Liver (tissue), 9 donors: ENCODE results near the gene ELF4. TPM values are rescaled to one million over a fixed set of nuclear protein-coding genes. Genes with fewer than 3 reads are reported as not detected.
A peak's percentile ranks its signal among the peaks of the same experiment; 100 is the strongest.

Experiments used
- DNase-seq: peaks from one replicate; pipeline ENCODE4 v3.0.0-alpha.2; 2017; ENCODE audit warnings: low spot score
- H3K27ac ChIP-seq, 2 donors: one replicate each; pipeline ENCODE4 v1.7.0; 2013; ENCODE audit warnings: inconsistent platforms in 2 of 2, low read length in 2 of 2, control low read depth in 1 of 2, low read depth in 1 of 2, mild to moderate bottlenecking in 1 of 2
- H3K27me3 ChIP-seq, 4 donors: one replicate each; pipeline versions ENCODE4 v1.6.1 to v1.7.0; 2013; ENCODE audit warnings: low read length in 3 of 4, inconsistent platforms in 1 of 4, mild to moderate bottlenecking in 1 of 4, moderate library complexity in 1 of 4; ENCODE audit not compliant: control insufficient read depth in 4 of 4, insufficient read depth in 4 of 4
- H3K36me3 ChIP-seq, 4 donors: one replicate each; pipeline versions ENCODE4 v1.6.1 to v1.7.0; 2013; ENCODE audit warnings: low read length in 3 of 4, mild to moderate bottlenecking in 3 of 4, low read depth in 1 of 4, moderate library complexity in 1 of 4; ENCODE audit not compliant: control insufficient read depth in 4 of 4, insufficient read depth in 3 of 4
- H3K4me1 ChIP-seq, 4 donors: one replicate each; pipeline versions ENCODE4 v1.6.1 to v1.7.0; 2013; ENCODE audit warnings: low read length in 3 of 4, mild to moderate bottlenecking in 3 of 4, moderate library complexity in 1 of 4; ENCODE audit not compliant: control insufficient read depth in 4 of 4, insufficient read depth in 4 of 4
- H3K4me3 ChIP-seq, 3 donors: one replicate each; pipeline versions ENCODE4 v1.6.1 to v1.7.0; 2013; ENCODE audit warnings: low read length in 3 of 3, control low read depth in 1 of 3, low read depth in 1 of 3, mild to moderate bottlenecking in 1 of 3
- H3K9ac ChIP-seq, 2 donors: one replicate each; pipeline ENCODE4 v1.7.0; 2013; ENCODE audit warnings: low read length in 2 of 2, mild to moderate bottlenecking in 2 of 2, moderate library complexity in 2 of 2, control low read depth in 1 of 2, low read depth in 1 of 2
- H3K9me3 ChIP-seq, 4 donors: one replicate each; pipeline versions ENCODE4 v1.6.1 to v1.7.0; 2013; ENCODE audit warnings: low read length in 3 of 4; ENCODE audit not compliant: control insufficient read depth in 4 of 4
- ATF3 ChIP-seq: IDR thresholded peaks from 2 replicates; pipeline ENCODE4 v1.6.1; 2016; ENCODE audit warnings: antibody characterized with exemption
- EGR1 ChIP-seq, 2 donors: IDR thresholded peaks; 2 replicates each; pipeline ENCODE4 v1.6.1; 2016 to 2018; ENCODE audit warnings: antibody characterized with exemption in 2 of 2, low read depth in 2 of 2
- FOXA1 ChIP-seq: IDR thresholded peaks from 2 replicates; pipeline ENCODE4 v1.6.1; 2016; ENCODE audit warnings: antibody characterized with exemption
- FOXA2 ChIP-seq: IDR thresholded peaks from 2 replicates; pipeline ENCODE4 v1.6.1; 2016; ENCODE audit warnings: antibody characterized with exemption
- GABPA ChIP-seq, 2 donors: IDR thresholded peaks in 1 of 2; conservative IDR thresholded peaks in 1 of 2; 2 replicates each; pipeline ENCODE4 v1.6.1; 2016; ENCODE audit warnings: antibody characterized with exemption in 2 of 2, mild to moderate bottlenecking in 1 of 2, moderate library complexity in 1 of 2
- HNF4A ChIP-seq, 2 donors: conservative IDR thresholded peaks; 2 replicates each; pipeline ENCODE4 v1.6.1; 2016; ENCODE audit warnings: antibody characterized with exemption in 2 of 2, mild to moderate bottlenecking in 2 of 2
- JUND ChIP-seq, 2 donors: IDR thresholded peaks; 2 replicates each; pipeline ENCODE4 v1.6.1; 2016; ENCODE audit warnings: antibody characterized with exemption in 2 of 2
- MAX ChIP-seq: IDR thresholded peaks from 2 replicates; pipeline ENCODE4 v1.6.1; 2016; ENCODE audit warnings: antibody characterized with exemption
- NR2F2 ChIP-seq: IDR thresholded peaks from 2 replicates; pipeline ENCODE4 v1.6.1; 2016; ENCODE audit warnings: antibody characterized with exemption
- REST ChIP-seq: IDR thresholded peaks from 2 replicates; pipeline ENCODE4 v1.6.1; 2016; ENCODE audit warnings: antibody characterized with exemption, mild to moderate bottlenecking
- RXRA ChIP-seq, 2 donors: IDR thresholded peaks; 2 replicates each; pipeline ENCODE4 v1.6.1; 2017 to 2018; ENCODE audit warnings: antibody characterized with exemption in 2 of 2, mild to moderate bottlenecking in 1 of 2
- ZBTB33 ChIP-seq: IDR thresholded peaks from 2 replicates; pipeline ENCODE4 v1.6.1; 2016; ENCODE audit warnings: antibody characterized with exemption
- WGBS: extraction: QIAGEN DNeasy Blood & Tissue Kit; methylation state at CpG from one replicate; pipeline ENCODE4 v1.1.7; 2013; 5-methylcytosine and 5-hydroxymethylcytosine counted together
- polyA plus RNA-seq, 2 donors: library from polyadenylated mRNA; stranded (reverse) in 1 of 2; unstranded in 1 of 2; fragments of 200-250 nt in 1 of 2; fragments of >200 nt in 1 of 2; fragmentation: Nextera tagmentation in 1 of 2; extraction: Ambion mirVana in 1 of 2; gene quantifications; one replicate each; pipeline versions ENCODE4 v1.2.1 to v1.2.3, GENCODE V29; 2013 to 2015
- total RNA-seq, 2 donors: library from RNA; depleted of rRNA; stranded (reverse); fragments of >200 nt; gene quantifications; one replicate each; pipeline ENCODE4 v1.2.3, GENCODE V29; 2014
- donor health status: healthy.
- donor health status: healthy.
- donor health status: healthy.
- donor health status: healthy.
- donor health status: healthy.

ELF4 gene
- total and polyA plus RNA-seq, 4 donors, result 0.35 to 4.7 (median 1.5) TPM

GRCh38 chrX:130103605-130104004 lies 6.7 kb downstream of the ELF4 start:
- peaks cover 0 to 4% (median 0%) of the 10 kb centered on the region in 4 donors for H3K4me1 ChIP-seq
- H3K27me3 ChIP-seq, result no peaks in the 10 kb centered on the region
- WGBS, result 79% methylated on average over 3 of the region's 3 CpGs
- no peak overlapping the region for H3K9ac ChIP-seq
- DNase-seq, result no peak
- H3K9me3 ChIP-seq, result no peaks in the 10 kb centered on the region
- no peak overlapping the region for H3K27ac ChIP-seq
- H3K4me3 ChIP-seq, result no peak overlapping the region
- TF ChIP-seq FOXA2 (no peak), HNF4A (conservative IDR thresholded peaks at IDR 0.05) (no peak), EGR1 (IDR thresholded peaks at IDR 0.05; ENCODE audit: low read depth in 2 of 2) (no peak), MAX (no peak), RXRA (IDR thresholded peaks at IDR 0.05) (no peak)
- no peaks in the 10 kb centered on the region for H3K36me3 ChIP-seq

- no peak overlapping the region for H3K4me3 ChIP-seq
- TF ChIP-seq GABPA (IDR thresholded peaks at IDR 0.05 in 1 of 2, conservative IDR thresholded peaks at IDR 0.05 in 1 of 2) (no peak), FOXA2 (no peak)
- no peaks in the 10 kb centered on the region for H3K27me3 ChIP-seq
- H3K27ac ChIP-seq, result no peak overlapping the region
- no peak overlapping the region for H3K9ac ChIP-seq
- no peaks in the 10 kb centered on the region for H3K9me3 ChIP-seq
- H3K4me1 ChIP-seq, result no peaks in the 10 kb centered on the region
- no peaks in the 10 kb centered on the region for H3K36me3 ChIP-seq
- 77% methylated on average over 5 of the region's 5 CpGs for WGBS
- DNase-seq, result no peak
These were observed 10.1 kb downstream of the ELF4 start for GRCh38 chrX:130100180-130100579.

GRCh38 chrX:130098210-130098552 lies 12.1 kb downstream of the ELF4 start:
- WGBS, result 65% methylated on average over 5 of the region's 5 CpGs

GRCh38 chrX:130097507-130098209 lies 12.6 kb downstream of the ELF4 start:
- H3K27ac ChIP-seq, result no peak overlapping the region
- DNase-seq, result no peak
- H3K4me3 ChIP-seq, result no peak overlapping the region
- no peaks in the 10 kb centered on the region for H3K27me3 ChIP-seq
- H3K36me3 ChIP-seq, result no peaks in the 10 kb centered on the region
- TF ChIP-seq REST (no peak), FOXA1 (no peak), MAX (no peak), ATF3 (no peak), NR2F2 (peak; percentile 13)
- no peaks in the 10 kb centered on the region for H3K4me1 ChIP-seq
- no peak overlapping the region for H3K9ac ChIP-seq
- no peaks in the 10 kb centered on the region for H3K9me3 ChIP-seq
- 66% methylated on average over 14 of the region's 14 CpGs for WGBS

More at GRCh38 chrX:130098210-130098552, 12.1 kb downstream of the ELF4 start:
- no peaks in the 10 kb centered on the region for H3K36me3 ChIP-seq
- no peak overlapping the region for H3K9ac ChIP-seq
- H3K27ac ChIP-seq, result no peak overlapping the region
- H3K27me3 ChIP-seq, result no peaks in the 10 kb centered on the region
- H3K9me3 ChIP-seq, result no peaks in the 10 kb centered on the region
- no peak overlapping the region for H3K4me3 ChIP-seq
- TF ChIP-seq ZBTB33 (no peak), FOXA1 (no peak), JUND (IDR thresholded peaks at IDR 0.05) (no peak), EGR1 (IDR thresholded peaks at IDR 0.05; ENCODE audit: low read depth in 2 of 2) (no peak)
- DNase-seq, result no peak
- no peaks in the 10 kb centered on the region for H3K4me1 ChIP-seq
